PC-9 (cell line): Measurements from ENCODE around the gene MORN5. TPM values are rescaled to one million over a fixed set of nuclear protein-coding genes. Genes with fewer than 3 reads are reported as not detected.

ENCODE experiments used
- BruUV-seq: library from RNA; stranded (reverse); fragments of 400-500 nt; replicated peaks from 2 replicates; lab custom pipeline; 2021; lab: Mats Ljungman, UMichigan
- CTCF ChIA-PET: fragments of 300-600 bp; sonication (Branson Sonifier 250); formaldehyde crosslinking; loops from one replicate; lab custom pipeline; 2022; ENCODE audit warnings: antibody characterized with exemption; lab: Charles Lee
- POLR2A ChIA-PET: fragments of 300-600 bp; sonication (Branson Sonifier 250); formaldehyde crosslinking; loops from one replicate; lab custom pipeline; 2022; ENCODE audit warnings: antibody characterized with exemption; ENCODE audit not compliant: unreplicated experiment; lab: Charles Lee
- DNase-seq, 2 experiments: peaks; one replicate each; pipeline versions ENCODE4 v3.0.0 to v3.0.0-alpha.2; 2015 to 2022; ENCODE audit warnings: mixed read lengths in 1 of 2
- H2AFZ ChIP-seq: fragments of 200-600 bp; sonication (generic); 2 replicates; pipeline ENCODE4 v1.8.1; 2017; ENCODE audit warnings: antibody characterized with exemption
- H3F3A ChIP-seq: fragments of 200-600 bp; sonication (generic); 2 replicates; pipeline ENCODE4 v1.8.1; 2017; ENCODE audit warnings: antibody characterized with exemption, mild to moderate bottlenecking, low read depth; ENCODE audit not compliant: insufficient read depth
- H3K27ac ChIP-seq: fragments of 200-600 bp; sonication (generic); 2 replicates; pipeline ENCODE4 v1.6.1; 2016; ENCODE audit warnings: mixed run types
- H3K27me3 ChIP-seq: fragments of 200-600 bp; sonication (generic); 2 replicates; pipeline ENCODE4 v1.6.1; 2016; ENCODE audit warnings: low read depth, mixed run types; ENCODE audit not compliant: insufficient read depth
- H3K36me3 ChIP-seq: fragments of 200-600 bp; sonication (generic); 2 replicates; pipeline ENCODE4 v1.6.1; 2016; ENCODE audit warnings: low read depth, mixed run types
- H3K4me1 ChIP-seq: fragments of 200-600 bp; sonication (generic); replicated peaks from 2 replicates; pipeline ENCODE4 v1.6.1; 2016; ENCODE audit warnings: mixed run types; ENCODE audit not compliant: insufficient read depth
- H3K4me2 ChIP-seq: fragments of 200-600 bp; sonication (generic); 2 replicates; pipeline ENCODE4 v1.6.1; 2017; ENCODE audit warnings: mixed run types
- H3K4me3 ChIP-seq: fragments of 200-600 bp; sonication (generic); 2 replicates; pipeline ENCODE4 v1.6.1; 2016; ENCODE audit warnings: mixed run types
- H3K79me2 ChIP-seq: fragments of 200-600 bp; sonication (generic); 2 replicates; pipeline ENCODE4 v1.6.1; 2017; ENCODE audit warnings: low read depth, mixed run types
- H3K9me2 ChIP-seq: fragments of 200-600 bp; sonication (generic); 2 replicates; pipeline ENCODE4 v1.8.1; 2017; ENCODE audit warnings: mild to moderate bottlenecking; ENCODE audit not compliant: insufficient read depth
- H3K9me3 ChIP-seq: fragments of 200-600 bp; sonication (generic); 2 replicates; pipeline ENCODE4 v1.8.1; 2016; ENCODE audit warnings: low read depth; ENCODE audit not compliant: insufficient read depth
- H4K20me1 ChIP-seq: fragments of 200-600 bp; sonication (generic); 2 replicates; pipeline ENCODE4 v1.8.1; 2017; ENCODE audit not compliant: insufficient read depth
- EZH2 ChIP-seq: fragments of 200-600 bp; sonication (generic); IDR thresholded peaks from 2 replicates; pipeline ENCODE4 v1.8.0; 2017; ENCODE audit warnings: antibody characterized with exemption, low read depth
- intact Hi-C: fragments of 100-400 bp; cut with micrococcal nuclease; formaldehyde crosslinking; loops from one replicate; pipeline ENCODE4 v1.10.0; 2022; ENCODE audit not compliant: unreplicated experiment
- total RNA-seq: library from RNA; stranded (reverse); gene quantifications from 2 replicates; pipeline ENCODE4 v1.2.3, GENCODE V29; 2021
- TF ChIP-seq, protein P1 (sequence below): fragments of 200-600 bp; sonication (generic); conservative IDR thresholded peaks from 2 replicates; pipeline ENCODE4 v1.6.1; 2017; ENCODE audit warnings: mixed run types, antibody characterized with exemption, mild to moderate bottlenecking, moderate library complexity

Gene MORN5
- total RNA-seq, 1 experiment from 2014 or later, result not detected

DNA sequence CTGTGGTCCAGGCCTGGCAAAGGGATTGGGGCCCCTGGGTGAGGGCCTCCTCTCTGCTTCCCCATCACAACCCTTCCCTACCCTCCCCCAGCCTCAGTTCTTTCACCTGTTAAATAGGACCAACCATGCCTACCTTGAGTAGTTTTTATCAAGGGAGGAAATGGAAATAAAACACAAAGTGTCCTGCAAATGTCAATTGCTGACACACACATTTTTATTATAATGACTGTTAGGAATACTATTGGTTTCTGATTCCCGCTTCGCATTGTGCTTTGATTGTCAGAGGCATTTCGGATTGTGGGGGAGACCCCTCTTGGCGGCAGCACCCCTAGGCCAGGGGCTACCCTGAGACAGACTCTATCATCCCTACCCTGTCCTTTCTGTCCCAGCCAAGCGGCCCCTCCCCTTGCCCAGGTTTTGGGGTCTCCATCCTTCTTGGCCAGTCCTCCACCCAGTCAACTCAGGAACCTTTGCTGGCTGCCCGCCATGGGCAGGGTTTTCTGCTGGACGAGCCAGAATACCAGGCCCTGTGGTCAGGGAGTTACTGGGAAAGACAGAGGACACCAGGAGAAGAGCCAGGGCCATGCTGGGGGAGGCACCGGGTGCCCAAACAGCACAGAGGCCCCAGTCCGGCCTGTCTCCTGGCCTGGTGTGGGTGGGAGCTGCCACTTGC, 48.2 kb upstream of the MORN5 start:
- CTCF ChIA-PET, result no interaction called here
- H4K20me1 ChIP-seq, result no peaks in the 10 kb centered on the region
- no TSS peak for BruUV-seq

DNA sequence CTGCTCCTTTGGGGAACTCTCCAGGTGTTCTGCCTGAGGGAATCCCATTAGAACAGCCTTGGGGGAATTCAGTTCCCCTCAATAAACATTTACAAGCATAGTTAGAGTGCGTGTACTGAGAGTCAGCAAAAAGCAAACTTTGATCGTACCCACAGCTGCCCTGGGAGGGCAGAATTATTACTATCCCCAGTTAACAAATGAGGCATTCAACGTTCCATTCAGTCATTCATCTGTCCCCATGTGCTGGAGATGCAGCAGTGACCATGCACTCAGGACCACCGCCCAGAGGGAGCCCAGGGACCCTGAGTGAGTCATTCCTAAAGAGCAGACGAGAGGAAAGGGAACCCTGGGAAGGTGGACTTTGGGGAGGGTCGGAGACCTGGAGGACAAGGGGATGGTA, 47.5 kb upstream of the MORN5 start:
- intact Hi-C loops, result no loop called here
- H4K20me1 ChIP-seq, result no peaks in the 10 kb centered on the region
- H3K4me1 ChIP-seq, result no peaks in the 10 kb centered on the region
- no peaks in the 10 kb centered on the region for H3K36me3 ChIP-seq
- H2AFZ ChIP-seq, result no peak overlapping the region
- peaks cover 47% of the 10 kb centered on the region for H3K27me3 ChIP-seq
- H3K4me3 ChIP-seq, result no peak overlapping the region
- no peak for DNase-seq
- H3K9me2 ChIP-seq, result no peaks in the 10 kb centered on the region
- H3F3A ChIP-seq, result no peaks in the 10 kb centered on the region
- H3K79me2 ChIP-seq, result no peaks in the 10 kb centered on the region
- CTCF ChIA-PET, result no interaction called here
- H3K4me2 ChIP-seq, result no peak overlapping the region
- H3K9me3 ChIP-seq, result no peaks in the 10 kb centered on the region
- TF ChIP-seq, protein P1, sequence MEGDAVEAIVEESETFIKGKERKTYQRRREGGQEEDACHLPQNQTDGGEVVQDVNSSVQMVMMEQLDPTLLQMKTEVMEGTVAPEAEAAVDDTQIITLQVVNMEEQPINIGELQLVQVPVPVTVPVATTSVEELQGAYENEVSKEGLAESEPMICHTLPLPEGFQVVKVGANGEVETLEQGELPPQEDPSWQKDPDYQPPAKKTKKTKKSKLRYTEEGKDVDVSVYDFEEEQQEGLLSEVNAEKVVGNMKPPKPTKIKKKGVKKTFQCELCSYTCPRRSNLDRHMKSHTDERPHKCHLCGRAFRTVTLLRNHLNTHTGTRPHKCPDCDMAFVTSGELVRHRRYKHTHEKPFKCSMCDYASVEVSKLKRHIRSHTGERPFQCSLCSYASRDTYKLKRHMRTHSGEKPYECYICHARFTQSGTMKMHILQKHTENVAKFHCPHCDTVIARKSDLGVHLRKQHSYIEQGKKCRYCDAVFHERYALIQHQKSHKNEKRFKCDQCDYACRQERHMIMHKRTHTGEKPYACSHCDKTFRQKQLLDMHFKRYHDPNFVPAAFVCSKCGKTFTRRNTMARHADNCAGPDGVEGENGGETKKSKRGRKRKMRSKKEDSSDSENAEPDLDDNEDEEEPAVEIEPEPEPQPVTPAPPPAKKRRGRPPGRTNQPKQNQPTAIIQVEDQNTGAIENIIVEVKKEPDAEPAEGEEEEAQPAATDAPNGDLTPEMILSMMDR, result no peak
- BruUV-seq, result no TSS peak
- POLR2A ChIA-PET, result no interaction called here
- H3K27ac ChIP-seq, result no peak overlapping the region

More for the DNA sequence above, 48.2 kb upstream of the MORN5 start:
- no peak overlapping the region for H3K27ac ChIP-seq
- intact Hi-C loops, result no loop called here
- no peak for TF ChIP-seq EZH2
- TF ChIP-seq, protein P1, result no peak
- no peaks in the 10 kb centered on the region for H3K9me2 ChIP-seq
- no peaks in the 10 kb centered on the region for H3F3A ChIP-seq
- peaks cover 47% of the 10 kb centered on the region for H3K27me3 ChIP-seq
- H3K4me1 ChIP-seq, result no peaks in the 10 kb centered on the region
- POLR2A ChIA-PET, result no interaction called here
- H2AFZ ChIP-seq, result no peak overlapping the region
- no peaks in the 10 kb centered on the region for H3K36me3 ChIP-seq
- H3K9me3 ChIP-seq, result no peaks in the 10 kb centered on the region
- no peak overlapping the region for H3K4me3 ChIP-seq
- H3K4me2 ChIP-seq, result no peak overlapping the region
- no peak for DNase-seq
- no peaks in the 10 kb centered on the region for H3K79me2 ChIP-seq

DNA sequence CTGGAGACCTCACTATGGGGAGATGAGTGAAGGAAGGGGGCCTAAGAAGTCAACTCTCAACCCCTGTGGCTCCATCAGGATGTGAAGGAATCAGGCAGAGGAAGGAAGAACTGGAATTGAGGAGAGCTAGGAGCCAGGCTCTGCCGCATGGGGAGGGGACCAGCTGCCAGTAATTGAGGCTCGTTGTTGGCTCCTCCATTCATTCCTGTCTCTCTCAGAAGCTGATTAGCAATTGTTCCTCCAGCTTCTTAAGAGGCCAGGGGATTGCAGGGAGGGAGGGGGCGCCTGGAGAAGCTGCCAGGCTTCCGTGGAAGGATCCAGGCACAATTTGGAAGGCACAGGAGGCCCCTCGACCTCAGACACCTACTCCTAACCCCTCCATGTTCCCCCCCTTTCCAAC, 46.1 kb upstream of the MORN5 start:
- Histone ChIP-seq H3K4me1 (no peaks in the 10 kb centered on the region), H3K27me3 (peaks cover 43% of the 10 kb centered on the region), H3F3A (no peaks in the 10 kb centered on the region), H3K4me2 (no peak overlapping the region), H2AFZ (no peak overlapping the region), H3K27ac (no peak overlapping the region), H4K20me1 (no peaks in the 10 kb centered on the region), H3K4me3 (no peak overlapping the region), H3K9me2 (no peaks in the 10 kb centered on the region), H3K36me3 (no peaks in the 10 kb centered on the region), H3K79me2 (no peaks in the 10 kb centered on the region), H3K9me3 (no peaks in the 10 kb centered on the region)
- no peak for DNase-seq
- intact Hi-C loops, result no loop called here
- ChIA-PET CTCF (interaction anchor here (0.6 kb wide), 1 partner anchor 215 kb away, joined by 4 read pairs; no protein-coding TSS in a partner anchor), POLR2A (no interaction called here)
- TF ChIP-seq, protein P1, result no peak
- TF ChIP-seq EZH2, result no peak
- no TSS peak for BruUV-seq
